ENCODE measurements around the gene RTN4RL1.
"Not testable (repeated sequence)": the region's sequence is repeated elsewhere in the genome, so short reads cannot be mapped to it uniquely, and the experiment has no call there.

The RTN4RL1 gene

DNA sequence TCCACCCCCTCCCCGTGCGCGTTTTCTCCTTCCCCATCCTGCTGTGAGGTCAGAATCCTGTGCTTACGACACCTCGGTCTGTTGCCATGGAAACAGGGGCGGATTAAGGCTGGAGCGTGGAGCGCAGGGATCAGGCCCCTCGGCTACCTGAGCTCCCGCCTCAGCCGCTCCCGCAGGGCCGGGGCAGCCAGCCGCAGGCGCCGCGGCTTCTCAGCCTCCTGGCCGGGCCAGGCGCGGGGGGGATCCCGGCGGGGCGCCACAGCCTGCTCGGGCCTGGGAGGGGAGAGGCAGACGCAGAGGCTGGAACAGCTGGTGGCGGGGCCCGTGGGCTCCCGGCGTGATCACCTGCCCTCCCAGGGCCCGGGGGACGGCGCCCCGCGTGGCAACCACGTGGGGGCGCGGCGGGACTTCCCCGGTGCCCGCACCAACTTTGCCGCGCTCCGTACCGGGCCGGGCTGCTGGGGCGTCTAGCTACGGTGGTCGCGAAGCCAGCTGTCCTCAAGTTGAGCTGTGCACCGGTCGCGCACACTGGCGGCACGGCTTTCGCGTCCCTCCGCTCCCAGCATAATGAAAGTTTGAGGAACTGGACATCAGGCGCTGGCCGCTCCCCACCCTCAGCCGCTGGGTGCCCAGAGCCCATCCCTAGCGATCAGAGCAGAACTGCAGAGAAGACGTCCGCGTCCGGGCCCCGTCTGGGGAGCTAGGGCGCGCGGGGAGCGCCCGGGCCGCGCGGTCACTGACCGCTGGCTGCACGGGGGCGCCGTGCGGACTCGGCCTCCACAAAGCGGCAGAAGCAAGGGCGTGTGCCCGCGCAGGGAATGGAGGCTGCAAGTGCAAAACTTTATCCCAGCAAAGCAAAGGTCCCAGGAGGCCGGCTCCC lies 1.2 kb downstream of the RTN4RL1 start:
- peak; percentile 54 for DNase-seq

GRCh38 chr17:2023256-2023655 lies 1.9 kb downstream of the RTN4RL1 start:
- no peak for DNase-seq

GRCh38 chr17:2022647-2023240 lies 2.4 kb downstream of the RTN4RL1 start:
- DNase-seq, result no peak

GRCh38 chr17:2020721-2021120 lies 4.4 kb downstream of the RTN4RL1 start:
- no peak for DNase-seq

DNA sequence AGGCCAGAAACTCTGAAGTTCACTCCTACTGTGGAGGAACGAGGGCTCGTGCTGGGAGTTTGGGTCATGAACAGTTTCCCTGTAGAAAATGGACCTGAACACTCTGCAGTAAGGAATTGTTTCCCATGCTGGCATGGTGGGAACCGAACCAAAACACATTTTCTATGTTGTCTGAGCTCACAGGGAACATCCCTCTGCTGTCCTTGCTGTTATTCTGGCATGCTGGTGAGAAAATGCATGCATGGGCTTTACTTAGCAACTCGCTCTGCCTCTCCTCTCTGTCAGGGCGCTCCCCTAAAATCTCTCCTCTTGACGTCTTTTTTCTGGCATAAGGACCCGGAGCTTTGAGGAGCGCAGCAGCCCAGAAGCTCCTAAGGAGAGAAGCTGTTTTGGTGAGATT lies 5.4 kb downstream of the RTN4RL1 start:
- DNase-seq, result no peak

DNA sequence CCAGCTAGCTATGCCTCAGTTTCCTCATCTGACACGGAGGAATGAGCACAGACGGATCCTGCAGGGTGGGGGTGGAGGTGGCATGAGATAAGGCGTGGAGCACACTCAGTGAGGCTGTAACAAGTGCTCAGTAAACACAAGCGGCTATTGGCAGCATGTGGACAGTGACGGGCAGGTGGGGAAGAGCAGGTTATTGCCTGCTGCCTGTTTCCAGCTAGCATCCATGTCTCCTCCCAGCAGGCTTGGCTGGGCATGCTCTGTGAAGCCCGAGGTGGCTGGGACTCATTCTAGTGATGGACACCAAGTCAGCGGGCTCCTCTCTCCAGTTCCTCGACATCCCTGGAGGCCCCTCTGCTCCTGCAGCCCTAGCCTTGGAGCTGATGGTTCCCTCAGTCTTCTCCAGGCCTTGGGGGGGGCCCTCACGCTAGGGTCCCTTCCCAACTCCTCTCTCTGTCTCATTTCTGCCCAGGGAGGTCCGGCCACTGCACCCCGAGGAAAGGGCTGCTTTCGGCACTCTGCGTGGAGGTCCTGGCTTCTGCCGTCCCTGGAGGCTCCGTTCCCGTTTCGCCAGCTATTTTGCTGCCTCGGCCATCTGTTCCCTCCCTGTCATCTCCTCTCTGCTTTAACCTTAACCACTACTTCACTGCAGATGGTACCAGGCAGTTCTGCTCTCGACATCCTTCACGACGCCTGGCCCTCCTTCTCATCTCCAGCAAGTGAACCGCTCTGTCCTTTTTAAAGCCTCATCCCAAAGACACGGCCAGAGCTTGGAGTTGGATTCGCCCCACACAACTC lies 6.2 kb downstream of the RTN4RL1 start:
- no peak for DNase-seq

DNA sequence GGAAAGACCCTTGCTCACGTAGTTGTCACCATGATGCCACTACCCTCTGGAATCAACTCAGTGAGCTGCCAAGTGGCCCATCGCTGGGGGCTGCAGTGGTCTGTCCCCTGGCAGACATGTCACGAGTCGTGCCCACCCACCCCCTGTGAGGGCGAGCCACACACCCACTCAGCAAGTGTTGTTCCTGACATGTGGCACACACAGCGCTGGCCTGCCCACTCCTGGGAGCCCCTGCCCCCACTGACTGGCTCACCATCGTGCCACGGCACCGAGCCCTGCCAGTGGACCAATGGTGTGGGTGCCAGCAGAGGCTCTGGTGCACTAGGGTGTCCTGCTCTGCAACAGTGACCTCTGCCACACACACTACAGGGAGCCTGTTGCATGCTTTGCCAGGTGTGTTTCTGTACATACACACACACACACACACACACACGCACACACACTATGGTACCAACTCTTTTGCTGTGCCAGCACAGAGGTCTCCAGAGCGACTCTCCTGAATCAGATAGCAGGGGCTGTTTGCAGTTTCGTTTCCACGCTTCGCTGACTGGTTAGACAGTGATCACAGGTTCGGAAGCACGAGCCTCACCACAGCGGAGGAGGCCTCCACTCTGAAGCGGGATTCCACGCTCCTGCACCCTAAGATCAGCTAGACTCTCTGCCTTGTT lies 7.7 kb downstream of the RTN4RL1 start:
- DNase-seq, result no peak

DNA sequence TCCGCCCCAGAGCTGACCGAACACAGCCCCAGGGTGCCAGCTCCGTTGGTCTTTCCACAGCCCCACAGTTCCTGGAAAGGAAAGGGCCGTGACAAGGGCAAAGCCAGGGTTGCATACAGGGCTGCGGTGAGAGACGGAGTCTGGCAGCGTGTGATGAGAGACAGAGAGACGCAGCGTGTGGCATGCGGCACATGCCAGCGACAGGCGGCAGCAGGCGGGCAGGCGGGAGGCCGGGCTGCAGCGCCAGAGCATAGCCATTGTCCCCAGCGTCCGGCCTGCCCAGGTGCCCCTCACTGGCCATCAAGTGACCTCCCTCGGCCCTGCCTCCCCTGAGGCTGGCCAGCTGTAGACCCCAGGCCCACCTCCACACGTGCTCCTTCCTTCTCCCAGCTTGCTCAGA lies 8.6 kb downstream of the RTN4RL1 start:
- DNase-seq, result no peak

GRCh38 chr17:2015314-2015713 lies 9.8 kb downstream of the RTN4RL1 start:
- DNase-seq, result no peak

GRCh38 chr17:2013994-2014317 lies 11.2 kb downstream of the RTN4RL1 start:
- no peak for DNase-seq

DNA sequence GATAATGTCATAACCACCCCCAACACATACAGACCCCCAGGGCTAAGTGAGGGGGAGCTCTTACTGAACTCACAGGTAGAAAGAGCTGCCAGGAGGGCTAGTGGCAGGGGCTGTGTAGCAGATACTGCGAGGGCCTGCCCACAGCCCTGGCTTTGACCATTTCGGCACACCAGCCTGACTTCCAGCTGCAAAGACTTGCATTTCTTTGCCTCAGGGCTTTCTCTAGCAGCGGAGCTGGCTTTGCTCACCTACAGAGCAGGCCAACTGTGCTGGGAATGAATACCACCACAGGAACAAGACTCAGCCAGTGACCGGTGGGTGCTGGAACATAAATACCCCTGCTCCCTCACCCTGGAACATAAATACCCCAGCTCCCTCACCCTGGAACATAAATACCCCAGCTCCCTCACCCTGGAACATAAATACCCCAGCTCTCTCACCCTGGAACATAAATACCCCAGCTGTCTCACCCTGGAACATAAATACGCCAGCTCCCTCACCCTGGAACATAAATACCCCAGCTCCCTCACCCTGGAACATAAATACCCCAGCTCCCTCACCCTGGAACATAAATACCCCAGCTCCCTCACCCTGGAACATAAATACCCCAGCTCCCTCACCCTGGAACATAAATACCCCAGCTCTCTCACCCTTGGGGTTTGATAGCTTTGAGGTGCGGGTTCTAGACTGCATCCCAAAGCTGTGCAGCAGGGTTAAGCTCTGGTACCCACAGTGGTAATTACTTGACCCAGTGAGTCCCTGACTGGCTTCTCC lies 11.7 kb downstream of the RTN4RL1 start:
- DNase-seq, result not testable (repeated sequence)

- DNase-seq, result no peak
Measured at GRCh38 chr17:2012499-2012898, 12.6 kb downstream of the RTN4RL1 start.

GRCh38 chr17:2011411-2012371 lies 13.4 kb downstream of the RTN4RL1 start:
- no peak for DNase-seq

DNA sequence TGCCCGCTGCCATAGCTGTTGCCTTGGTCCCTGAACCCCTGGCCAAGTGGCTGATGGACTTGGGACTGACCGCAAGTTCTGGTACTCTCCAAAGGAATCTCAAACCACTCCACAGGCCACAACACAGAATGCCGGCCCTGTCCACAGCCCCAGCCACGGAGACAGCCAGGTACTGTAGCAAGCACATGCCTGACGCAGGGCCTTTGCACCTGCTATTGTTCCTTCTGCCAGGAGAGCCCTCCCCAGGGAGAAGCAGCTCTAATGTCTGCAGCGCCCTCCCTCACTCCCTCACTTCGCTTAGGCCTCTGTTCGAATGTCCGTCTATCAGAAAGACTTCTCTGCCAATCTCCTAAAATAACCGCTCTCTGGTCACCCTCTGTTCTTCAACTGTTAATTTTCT lies 15.4 kb downstream of the RTN4RL1 start:
- DNase-seq, result no peak

DNA sequence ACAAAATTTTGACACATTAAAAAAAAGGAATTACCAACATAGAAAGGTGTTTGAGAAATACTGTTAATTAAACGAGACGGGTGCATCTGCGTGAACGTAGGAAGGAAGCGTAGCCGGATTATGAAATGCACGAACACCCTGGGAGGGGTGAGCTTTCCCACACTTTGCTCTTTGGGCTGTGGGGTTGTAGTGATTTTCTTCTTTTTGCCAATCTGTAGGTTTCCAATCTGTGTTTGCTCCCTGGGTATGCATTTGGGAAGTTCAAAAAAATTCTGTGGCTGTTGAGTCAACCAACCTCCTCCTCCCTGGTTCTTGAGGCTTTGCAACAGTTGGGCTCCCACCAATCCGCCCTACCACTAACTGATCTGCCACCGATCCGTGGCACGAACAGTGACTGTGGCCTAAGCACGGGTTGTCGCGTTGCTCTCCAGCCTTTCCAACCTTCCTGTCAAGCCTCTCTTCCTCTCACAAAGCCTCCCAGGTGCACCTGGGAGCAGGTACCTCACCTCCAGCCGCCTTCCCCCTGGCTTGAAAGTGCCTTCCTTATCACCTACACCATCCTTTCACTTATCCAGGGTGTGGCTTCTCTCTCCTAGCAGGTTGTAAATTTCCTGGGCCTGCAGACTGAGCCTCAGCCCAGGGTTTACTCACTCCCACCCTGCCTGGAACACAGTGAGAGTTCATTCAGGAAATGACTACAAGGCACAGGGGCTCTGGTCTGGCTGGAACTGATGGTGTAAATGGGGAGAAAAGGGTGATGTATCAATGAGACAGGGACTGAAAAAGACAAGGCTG lies 16.6 kb downstream of the RTN4RL1 start:
- DNase-seq, result no peak

GRCh38 chr17:2004435-2004952 lies 20.6 kb downstream of the RTN4RL1 start:
- DNase-seq, result no peak

DNA sequence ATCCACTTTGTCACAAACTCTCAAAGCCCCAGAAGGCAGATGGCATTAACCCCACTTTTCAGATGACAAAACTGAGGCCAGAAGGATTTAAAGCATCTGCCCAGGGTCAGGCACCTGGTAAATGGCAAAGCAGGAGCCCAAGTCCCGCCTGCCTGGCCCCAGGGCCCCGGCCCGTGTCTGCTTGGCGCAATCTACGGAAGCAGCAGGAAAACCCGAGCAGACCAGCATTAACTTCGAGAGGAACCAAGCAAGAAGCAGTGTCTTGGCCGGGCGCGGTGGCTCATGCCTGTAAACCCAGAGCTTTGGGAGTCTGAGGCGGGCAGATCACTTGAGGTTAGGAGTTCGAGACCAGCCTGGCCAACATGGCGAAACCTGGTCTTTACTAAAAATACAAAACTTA lies 21.6 kb downstream of the RTN4RL1 start:
- DNase-seq, result no peak

- no peak for DNase-seq
Measured at GRCh38 chr17:2002767-2003329, 22.3 kb downstream of the RTN4RL1 start.

GRCh38 chr17:1999557-2000251 lies 25.4 kb downstream of the RTN4RL1 start:
- no peak for DNase-seq

Data from activated naive CD4-positive, alpha-beta T cell treated with anti-CD3 and anti-CD28 coated beads, Interleukin-2, amount 50 U/mL, for 16 hours (primary cell).